PC-9 (cell line): ENCODE data around the gene MERTK. TPM values are rescaled to one million over a fixed set of nuclear protein-coding genes. Genes with fewer than 3 reads are reported as not detected.

ENCODE experiments used
- BruUV-seq: library from RNA; stranded (reverse); fragments of 400-500 nt; replicated peaks from 2 replicates; lab custom pipeline; 2021; lab: Mats Ljungman, UMichigan
- CTCF ChIA-PET: fragments of 300-600 bp; sonication (Branson Sonifier 250); formaldehyde crosslinking; loops from one replicate; lab custom pipeline; 2022; ENCODE audit warnings: antibody characterized with exemption; lab: Charles Lee
- POLR2A ChIA-PET: fragments of 300-600 bp; sonication (Branson Sonifier 250); formaldehyde crosslinking; loops from one replicate; lab custom pipeline; 2022; ENCODE audit warnings: antibody characterized with exemption; ENCODE audit not compliant: unreplicated experiment; lab: Charles Lee
- DNase-seq, 2 experiments: peaks; one replicate each; pipeline versions ENCODE4 v3.0.0 to v3.0.0-alpha.2; 2015 to 2022; ENCODE audit warnings: mixed read lengths in 1 of 2
- H2AFZ ChIP-seq: fragments of 200-600 bp; sonication (generic); 2 replicates; pipeline ENCODE4 v1.8.1; 2017; ENCODE audit warnings: antibody characterized with exemption
- H3F3A ChIP-seq: fragments of 200-600 bp; sonication (generic); 2 replicates; pipeline ENCODE4 v1.8.1; 2017; ENCODE audit warnings: antibody characterized with exemption, mild to moderate bottlenecking, low read depth; ENCODE audit not compliant: insufficient read depth
- H3K27ac ChIP-seq: fragments of 200-600 bp; sonication (generic); 2 replicates; pipeline ENCODE4 v1.6.1; 2016; ENCODE audit warnings: mixed run types
- H3K27me3 ChIP-seq: fragments of 200-600 bp; sonication (generic); 2 replicates; pipeline ENCODE4 v1.6.1; 2016; ENCODE audit warnings: low read depth, mixed run types; ENCODE audit not compliant: insufficient read depth
- H3K36me3 ChIP-seq: fragments of 200-600 bp; sonication (generic); 2 replicates; pipeline ENCODE4 v1.6.1; 2016; ENCODE audit warnings: low read depth, mixed run types
- H3K4me1 ChIP-seq: fragments of 200-600 bp; sonication (generic); replicated peaks from 2 replicates; pipeline ENCODE4 v1.6.1; 2016; ENCODE audit warnings: mixed run types; ENCODE audit not compliant: insufficient read depth
- H3K4me2 ChIP-seq: fragments of 200-600 bp; sonication (generic); 2 replicates; pipeline ENCODE4 v1.6.1; 2017; ENCODE audit warnings: mixed run types
- H3K4me3 ChIP-seq: fragments of 200-600 bp; sonication (generic); 2 replicates; pipeline ENCODE4 v1.6.1; 2016; ENCODE audit warnings: mixed run types
- H3K79me2 ChIP-seq: fragments of 200-600 bp; sonication (generic); 2 replicates; pipeline ENCODE4 v1.6.1; 2017; ENCODE audit warnings: low read depth, mixed run types
- H3K9me2 ChIP-seq: fragments of 200-600 bp; sonication (generic); 2 replicates; pipeline ENCODE4 v1.8.1; 2017; ENCODE audit warnings: mild to moderate bottlenecking; ENCODE audit not compliant: insufficient read depth
- H3K9me3 ChIP-seq: fragments of 200-600 bp; sonication (generic); 2 replicates; pipeline ENCODE4 v1.8.1; 2016; ENCODE audit warnings: low read depth; ENCODE audit not compliant: insufficient read depth
- H4K20me1 ChIP-seq: fragments of 200-600 bp; sonication (generic); 2 replicates; pipeline ENCODE4 v1.8.1; 2017; ENCODE audit not compliant: insufficient read depth
- EZH2 ChIP-seq: fragments of 200-600 bp; sonication (generic); IDR thresholded peaks from 2 replicates; pipeline ENCODE4 v1.8.0; 2017; ENCODE audit warnings: antibody characterized with exemption, low read depth
- intact Hi-C: fragments of 100-400 bp; cut with micrococcal nuclease; formaldehyde crosslinking; loops from one replicate; pipeline ENCODE4 v1.10.0; 2022; ENCODE audit not compliant: unreplicated experiment
- total RNA-seq: library from RNA; stranded (reverse); gene quantifications from 2 replicates; pipeline ENCODE4 v1.2.3, GENCODE V29; 2021
- TF ChIP-seq, protein P1 (sequence below): fragments of 200-600 bp; sonication (generic); conservative IDR thresholded peaks from 2 replicates; pipeline ENCODE4 v1.6.1; 2017; ENCODE audit warnings: mixed run types, antibody characterized with exemption, mild to moderate bottlenecking, moderate library complexity

MERTK gene
- total RNA-seq, 1 experiment from 2014 or later, result 1.6 TPM

DNA sequence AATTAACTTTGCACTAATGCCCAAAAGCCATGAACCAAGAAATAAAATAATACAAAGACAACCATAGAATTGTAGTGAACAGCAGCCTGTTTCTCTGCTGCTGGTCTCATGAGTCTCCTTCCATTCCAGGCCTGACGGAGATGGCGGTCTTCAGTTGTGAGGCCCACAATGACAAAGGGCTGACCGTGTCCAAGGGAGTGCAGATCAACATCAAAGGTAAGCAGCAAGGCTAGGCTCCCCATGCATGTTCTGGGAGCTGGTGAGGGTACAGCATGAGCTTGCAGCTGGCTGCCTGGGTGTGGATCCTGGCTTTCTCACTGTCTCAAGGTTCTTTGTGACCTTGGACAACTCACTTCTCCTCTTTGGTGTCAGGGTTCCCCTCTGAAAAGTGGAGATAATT, 66.7 kb downstream of the MERTK start:
- no peaks in the 10 kb centered on the region for H3K9me3 ChIP-seq
- TF ChIP-seq, protein P1, sequence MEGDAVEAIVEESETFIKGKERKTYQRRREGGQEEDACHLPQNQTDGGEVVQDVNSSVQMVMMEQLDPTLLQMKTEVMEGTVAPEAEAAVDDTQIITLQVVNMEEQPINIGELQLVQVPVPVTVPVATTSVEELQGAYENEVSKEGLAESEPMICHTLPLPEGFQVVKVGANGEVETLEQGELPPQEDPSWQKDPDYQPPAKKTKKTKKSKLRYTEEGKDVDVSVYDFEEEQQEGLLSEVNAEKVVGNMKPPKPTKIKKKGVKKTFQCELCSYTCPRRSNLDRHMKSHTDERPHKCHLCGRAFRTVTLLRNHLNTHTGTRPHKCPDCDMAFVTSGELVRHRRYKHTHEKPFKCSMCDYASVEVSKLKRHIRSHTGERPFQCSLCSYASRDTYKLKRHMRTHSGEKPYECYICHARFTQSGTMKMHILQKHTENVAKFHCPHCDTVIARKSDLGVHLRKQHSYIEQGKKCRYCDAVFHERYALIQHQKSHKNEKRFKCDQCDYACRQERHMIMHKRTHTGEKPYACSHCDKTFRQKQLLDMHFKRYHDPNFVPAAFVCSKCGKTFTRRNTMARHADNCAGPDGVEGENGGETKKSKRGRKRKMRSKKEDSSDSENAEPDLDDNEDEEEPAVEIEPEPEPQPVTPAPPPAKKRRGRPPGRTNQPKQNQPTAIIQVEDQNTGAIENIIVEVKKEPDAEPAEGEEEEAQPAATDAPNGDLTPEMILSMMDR, result no peak
- TF ChIP-seq EZH2, result no peak
- intact Hi-C loops, result no loop called here
- no peak overlapping the region for H2AFZ ChIP-seq
- no peaks in the 10 kb centered on the region for H3K9me2 ChIP-seq
- no peaks in the 10 kb centered on the region for H4K20me1 ChIP-seq
- ChIA-PET CTCF (interaction anchor here (0.6 kb wide), 1 partner anchor 1087 kb away, joined by 3 read pairs; no protein-coding TSS in a partner anchor), POLR2A (no interaction called here)
- no peak overlapping the region for H3K27ac ChIP-seq
- no TSS peak for BruUV-seq
- H3K4me3 ChIP-seq, result no peak overlapping the region
- H3K4me1 ChIP-seq, result peaks cover 15% of the 10 kb centered on the region
- H3K4me2 ChIP-seq, result no peak overlapping the region
- H3F3A ChIP-seq, result peaks cover 5% of the 10 kb centered on the region; the same call in 1 of the 2 replicates
- DNase-seq, result no peak
- H3K79me2 ChIP-seq, result no peaks in the 10 kb centered on the region
- no peaks in the 10 kb centered on the region for H3K27me3 ChIP-seq
- no peaks in the 10 kb centered on the region for H3K36me3 ChIP-seq

DNA sequence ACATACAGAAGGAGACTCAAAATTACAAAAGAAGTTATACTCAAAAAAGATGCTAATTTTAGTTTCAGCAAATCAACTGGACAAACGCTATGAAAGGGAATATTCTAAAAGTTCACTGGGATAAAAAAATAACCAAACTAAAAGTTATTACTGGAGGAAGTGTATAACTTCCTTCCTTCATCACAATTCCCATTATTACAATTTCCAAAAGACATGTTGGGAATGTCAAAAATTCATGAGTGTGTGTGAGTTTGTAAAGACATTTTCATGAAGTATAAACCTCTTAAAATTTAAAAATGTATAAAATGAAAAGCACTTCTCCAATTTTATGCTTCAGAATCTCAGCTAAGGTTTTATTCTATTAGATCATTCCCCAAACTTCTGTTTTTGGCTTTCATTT, 67.8 kb downstream of the MERTK start:
- H3K4me1 ChIP-seq, result peaks cover 15% of the 10 kb centered on the region
- H3K27ac ChIP-seq, result no peak overlapping the region
- no peak overlapping the region for H3K4me2 ChIP-seq
- H3K36me3 ChIP-seq, result no peaks in the 10 kb centered on the region
- intact Hi-C loops, result no loop called here
- no TSS peak for BruUV-seq
- CTCF ChIA-PET, result no interaction called here
- H3K79me2 ChIP-seq, result no peaks in the 10 kb centered on the region
- H3K9me3 ChIP-seq, result no peaks in the 10 kb centered on the region
- peaks cover 5% of the 10 kb centered on the region; the same call in 1 of the 2 replicates for H3F3A ChIP-seq
- no peaks in the 10 kb centered on the region for H3K27me3 ChIP-seq
- no peak for DNase-seq
- H3K9me2 ChIP-seq, result no peaks in the 10 kb centered on the region
- no peak overlapping the region for H3K4me3 ChIP-seq
- POLR2A ChIA-PET, result no interaction called here
- H2AFZ ChIP-seq, result no peak overlapping the region
- no peak for TF ChIP-seq EZH2
- TF ChIP-seq, protein P1, result no peak
- no peaks in the 10 kb centered on the region for H4K20me1 ChIP-seq

DNA sequence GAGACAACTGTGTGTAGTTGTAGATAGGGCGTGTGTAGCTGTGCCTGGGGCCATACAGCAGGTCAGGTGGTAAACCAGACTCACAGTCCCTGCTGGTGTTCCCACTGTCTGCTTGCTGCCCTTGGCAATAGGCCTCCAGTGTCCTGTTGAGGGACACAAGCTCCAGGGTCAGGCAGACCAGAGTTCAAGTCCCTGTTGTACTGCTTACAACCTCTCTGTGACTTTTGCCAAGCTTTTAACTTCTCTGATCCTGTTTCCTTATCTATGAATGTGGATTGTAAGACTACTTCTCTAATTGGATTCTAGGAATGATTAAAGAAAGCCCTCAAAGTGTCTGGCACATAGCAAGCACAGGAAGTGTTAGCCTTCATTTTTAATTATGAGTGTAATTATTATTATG, 68.6 kb downstream of the MERTK start:
- H3K9me2 ChIP-seq, result no peaks in the 10 kb centered on the region
- H3K27ac ChIP-seq, result no peak overlapping the region
- peaks cover 15% of the 10 kb centered on the region for H3K4me1 ChIP-seq
- BruUV-seq, result no TSS peak
- no peaks in the 10 kb centered on the region for H4K20me1 ChIP-seq
- ChIA-PET POLR2A (no interaction called here), CTCF (no interaction called here)
- H3K36me3 ChIP-seq, result no peaks in the 10 kb centered on the region
- no peaks in the 10 kb centered on the region for H3K27me3 ChIP-seq
- no peak overlapping the region for H3K4me2 ChIP-seq
- intact Hi-C loops, result no loop called here
- no peak for TF ChIP-seq EZH2
- H3K4me3 ChIP-seq, result no peak overlapping the region
- H3F3A ChIP-seq, result peaks cover 5% of the 10 kb centered on the region; the same call in 1 of the 2 replicates
- no peaks in the 10 kb centered on the region for H3K9me3 ChIP-seq
- DNase-seq, result no peak
- H2AFZ ChIP-seq, result no peak overlapping the region
- no peaks in the 10 kb centered on the region for H3K79me2 ChIP-seq

DNA sequence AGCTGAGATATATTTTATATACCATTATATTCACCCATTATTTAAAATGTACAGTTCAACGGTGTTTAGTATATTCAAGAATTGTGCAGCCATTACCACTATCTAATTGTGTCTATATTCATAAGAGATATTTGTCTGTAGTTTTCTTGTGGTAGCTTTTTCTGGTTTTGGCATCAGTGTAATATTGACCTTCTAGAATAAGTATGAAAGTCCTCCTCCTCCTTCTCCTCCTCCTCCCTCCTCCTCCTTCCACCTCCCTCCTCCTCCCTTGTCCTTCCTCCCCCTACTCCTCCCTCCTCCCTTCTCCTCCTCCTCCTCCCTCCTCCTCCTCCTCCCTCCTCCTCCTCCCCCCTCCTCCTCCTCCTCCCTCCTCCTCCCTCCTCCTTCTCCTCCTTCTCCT, 72.0 kb downstream of the MERTK start:
- H3K27ac ChIP-seq, result no peak overlapping the region
- H2AFZ ChIP-seq, result no peak overlapping the region
- H3K79me2 ChIP-seq, result no peaks in the 10 kb centered on the region
- no peaks in the 10 kb centered on the region for H3K9me3 ChIP-seq
- H3K4me3 ChIP-seq, result no peak overlapping the region
- H3K4me2 ChIP-seq, result no peak overlapping the region
- ChIA-PET POLR2A (no interaction called here), CTCF (no interaction called here)
- peaks cover 43% of the 10 kb centered on the region for H3K4me1 ChIP-seq
- TF ChIP-seq, protein P1, result no peak
- TF ChIP-seq EZH2, result no peak
- DNase-seq, result no peak
- no peaks in the 10 kb centered on the region for H3K27me3 ChIP-seq
- peaks cover 15% of the 10 kb centered on the region for H3F3A ChIP-seq
- H3K36me3 ChIP-seq, result no peaks in the 10 kb centered on the region
- no peaks in the 10 kb centered on the region for H4K20me1 ChIP-seq
- BruUV-seq, result no TSS peak
- intact Hi-C loops, result no loop called here
- H3K9me2 ChIP-seq, result no peaks in the 10 kb centered on the region
